K562 (cell line): ENCODE results near the gene MRPL41. TPM values are rescaled to one million over a fixed set of nuclear protein-coding genes. Genes with fewer than 3 reads are reported as not detected.

Experiments
- ELF2 ChIP-seq: fragments of 250-450 bp; sonication (Bioruptor Pico); IDR thresholded peaks from 2 replicates; pipeline ENCODE4 v1.5.0; 2021; ENCODE audit warnings: mild to moderate bottlenecking
- FOXM1 ChIP-seq, 2 experiments: fragments of 450-650 bp in 1 of 2; sonication (generic) in 1 of 2; formaldehyde crosslinking in 1 of 2; IDR thresholded peaks; 2 replicates each; pipeline versions ENCODE4 v1.6.1 to v1.9.0; 2017 to 2022; ENCODE audit warnings: low read depth in 2 of 2, mild to moderate bottlenecking in 2 of 2, missing genetic modification reagents in 1 of 2, moderate library complexity in 1 of 2
- HDAC3 ChIP-seq: fragments of 450-650 bp; IDR thresholded peaks from 2 replicates; pipeline ENCODE4 v1.6.1; 2018; ENCODE audit warnings: borderline replicate concordance, mild to moderate bottlenecking, moderate library complexity; ENCODE audit not compliant: partially characterized antibody
- HMBOX1 ChIP-seq: sonication (generic); IDR thresholded peaks from 2 replicates; pipeline ENCODE4 v1.6.1; 2016
- HNRNPH1 ChIP-seq: fragments of 200-400 bp; formaldehyde crosslinking; optimal IDR thresholded peaks from 2 replicates; pipeline ENCODE3; 2017; ENCODE audit warnings: low read depth, mild to moderate bottlenecking, low read length, moderate library complexity
- KLF10 ChIP-seq: fragments of 250-450 bp; sonication (Bioruptor Pico); IDR thresholded peaks from 2 replicates; pipeline ENCODE4 v1.6.1; 2021; ENCODE audit warnings: matching md5 sums
- MYC ChIP-seq, 2 experiments: fragments of 250-450 bp in 1 of 2; sonication (Bioruptor Pico) in 1 of 2; IDR thresholded peaks; 2 replicates each; pipeline versions ENCODE4 v1.5.1 to v1.6.1; 2012 to 2021; ENCODE audit warnings: low read depth in 2 of 2, borderline replicate concordance in 1 of 2, improper control_type of control experiment in 1 of 2, low read length in 1 of 2, mild to moderate bottlenecking in 1 of 2, moderate library complexity in 1 of 2
- NFE2 ChIP-seq: IDR thresholded peaks from 2 replicates; pipeline ENCODE4 v1.6.1; 2014; ENCODE audit warnings: antibody characterized with exemption, low read depth
- NR2C1 ChIP-seq, 2 experiments: fragments of 450-650 bp; IDR thresholded peaks; 2 replicates each; pipeline ENCODE4 v1.6.1; 2017; ENCODE audit warnings: mild to moderate bottlenecking in 2 of 2, antibody characterized with exemption in 1 of 2, inconsistent platforms in 1 of 2, missing compliant biosample characterization in 1 of 2, missing genetic modification characterization in 1 of 2
- NR2F6 ChIP-seq: fragments of 450-650 bp; formaldehyde crosslinking; IDR thresholded peaks from 2 replicates; pipeline ENCODE4 v1.4.0; 2020; ENCODE audit warnings: mild to moderate bottlenecking
- PCBP1 ChIP-seq: fragments of 200-400 bp; formaldehyde crosslinking; IDR thresholded peaks from 2 replicates; pipeline ENCODE4 v1.6.1; 2018; ENCODE audit warnings: mild to moderate bottlenecking, low read depth, low read length; ENCODE audit not compliant: poor library complexity, severe bottlenecking
- PHB2 ChIP-seq: fragments of 450-650 bp; IDR thresholded peaks from 2 replicates; pipeline ENCODE4 v1.6.1; 2017; ENCODE audit warnings: low read depth
- POLR2H ChIP-seq: IDR thresholded peaks from 2 replicates; pipeline ENCODE4 v1.6.1; 2016; ENCODE audit warnings: missing genetic modification characterization, low read depth, mild to moderate bottlenecking, control low read depth, missing compliant biosample characterization, moderate library complexity
- POLR3A ChIP-seq: IDR thresholded peaks from 2 replicates; pipeline ENCODE4 v1.6.1; 2011; ENCODE audit warnings: borderline replicate concordance, mild to moderate bottlenecking, moderate library complexity; ENCODE audit not compliant: insufficient read length, insufficient read depth; ENCODE audit errors: extremely low read depth
- PREB ChIP-seq: sonication (generic); formaldehyde crosslinking; IDR thresholded peaks from 2 replicates; pipeline ENCODE4 v1.8.1; 2023; ENCODE audit warnings: mild to moderate bottlenecking, missing genetic modification reagents
- PRMT5 ChIP-seq: sonication (generic); formaldehyde crosslinking; IDR thresholded peaks from 2 replicates; pipeline ENCODE4 v1.5.0; 2020; ENCODE audit warnings: missing genetic modification reagents
- PRPF4 ChIP-seq: fragments of 200-400 bp; formaldehyde crosslinking; IDR thresholded peaks from one replicate; pipeline ENCODE4 v1.6.1; 2017; ENCODE audit warnings: low read length, low read depth, mild to moderate bottlenecking; ENCODE audit not compliant: insufficient read depth, poor library complexity, severe bottlenecking
- RBFOX2 ChIP-seq: fragments of 200-400 bp; formaldehyde crosslinking; IDR thresholded peaks from 2 replicates; pipeline ENCODE4 v1.6.1; 2017; ENCODE audit warnings: low read depth, mild to moderate bottlenecking, low read length, moderate library complexity
- SMAD1 ChIP-seq: fragments of 150-350 bp; IDR thresholded peaks from 2 replicates; pipeline ENCODE4 v1.6.1; 2014; ENCODE audit warnings: low read length, low read depth; ENCODE audit not compliant: partially characterized antibody
- ZBTB33 ChIP-seq: sonication (generic); formaldehyde crosslinking; IDR thresholded peaks from 2 replicates; pipeline ENCODE4 v1.8.1; 2023; ENCODE audit warnings: mild to moderate bottlenecking, missing genetic modification reagents
- ZC3H8 ChIP-seq: fragments of 450-650 bp; IDR thresholded peaks from 2 replicates; pipeline ENCODE4 v1.6.1; 2017
- ZFPM2 ChIP-seq: fragments of 250-450 bp; sonication (Bioruptor Pico); IDR thresholded peaks from 2 replicates; pipeline ENCODE4 v1.5.1; 2022; ENCODE audit warnings: mild to moderate bottlenecking
- ZNF277 ChIP-seq: fragments of 250-450 bp; sonication (Bioruptor Pico); IDR thresholded peaks from 2 replicates; pipeline ENCODE4 v1.8.0; 2022; ENCODE audit warnings: inconsistent platforms, mild to moderate bottlenecking, moderate library complexity, borderline replicate concordance
- polyA plus RNA-seq, 8 experiments: library from polyadenylated mRNA; depleted of rRNA in 4 of 8; stranded (reverse) in 5 of 8; unstranded in 3 of 8; fragments of >200 nt; fragmentation: Nextera tagmentation in 2 of 8; fragmentation: Illumina TruSeq in 1 of 8; extraction: Ambion mirVana in 2 of 8; extraction: Trizol in 1 of 8; gene quantifications; 2 replicates each; pipeline versions ENCODE4 v1.2.1 to v1.2.3, GENCODE V29; 2011 to 2014; ENCODE audit warnings: inconsistent platforms in 1 of 8, missing spikeins in 1 of 8
- total RNA-seq, 7 experiments: library from RNA; depleted of rRNA in 6 of 7; stranded (reverse); fragments of >200 nt in 6 of 7; fragmentation: Illumina TruSeq in 2 of 7; extraction: Trizol in 2 of 7; gene quantifications; 2 replicates each; pipeline versions ENCODE4 v1.2.1 to v1.2.3, GENCODE V29; 2011 to 2021; ENCODE audit warnings: low replicate concordance in 1 of 7

The MRPL41 gene
- total and polyA plus RNA-seq, 9 of the 15 experiments (the other 6 are each of a cell fraction or from before 2014, with no cell fraction given) = 2.6 to 259 (median 21.6) TPM

- TF ChIP-seq NR2C1 (IDR thresholded peaks at IDR 0.05) (no peak), NR2C1 (tag; IDR thresholded peaks at IDR 0.05) (no peak), ZBTB33 (CRISPR knock-in tag) (no peak), FOXM1 (IDR thresholded peaks at IDR 0.05; ENCODE audit: low read depth) (no peak), FOXM1 (CRISPR knock-in tag; IDR thresholded peaks at IDR 0.05; ENCODE audit: low read depth) (no peak), PHB2 (no peak), PRMT5 (CRISPR knock-in tag) (no peak), POLR3A (no peak), KLF10 (CRISPR knock-in tag) (no peak), ZFPM2 (CRISPR knock-in tag) (no peak), POLR2H (tag) (no peak), HMBOX1 (no peak), PREB (CRISPR knock-in tag) (no peak), HNRNPH1 (no peak), SMAD1 (no peak), PCBP1 (no peak), PRPF4 (no peak), ZNF277 (CRISPR knock-in tag) (no peak), ELF2 (no peak), RBFOX2 (no peak), NFE2 (no peak), MYC (IDR thresholded peaks at IDR 0.05; ENCODE audit: low read depth, low read length) (peak; percentile 77), MYC (CRISPR knock-in tag; IDR thresholded peaks at IDR 0.05; ENCODE audit: borderline replicate concordance, low read depth) (no peak), ZC3H8 (no peak), NR2F6 (CRISPR knock-in tag) (no peak), HDAC3 (no peak)
These were observed 1.5 kb upstream of the MRPL41 start, which contains the start of gene PNPLA7 (continued) for GRCh38 chr9:137550231-137550621.
